ENCODE measurements around the gene CSTB.
"Not testable (repeated sequence)": the region's sequence is repeated elsewhere in the genome, so short reads cannot be mapped to it uniquely, and the experiment has no call there.

CSTB gene

GRCh38 chr21:43775795-43776430, at the start of gene CSTB:
Gene CSTB, minus strand, starts transcription at chr21:43776308. Its CDS starts 39 bp downstream, at chr21:43776269.
- TF ChIP-seq CTCF (IDR thresholded peaks at IDR 0.05; ENCODE audit: low read depth, low read length) = peak; percentile 13; the same call in 1 of the 2 replicates
- Histone ChIP-seq H3K36me3 (peaks cover 24% of the 10 kb centered on the region), H3K27ac (peak within 1 kb of the TSS; percentile 69), H3K4me3 (ENCODE audit: low read depth, low read length) (peak within 1 kb of the TSS; percentile 56), H3K9me3 (ENCODE audit: severe bottlenecking) (no peaks in the 10 kb centered on the region), H3K27me3 (ENCODE audit: insufficient read depth, low read depth, severe bottlenecking) (no peaks in the 10 kb centered on the region)
- DNase-seq = peak; percentile 95

GRCh38 chr21:43825242-43825935, 49.3 kb upstream of the CSTB start:
- Histone ChIP-seq H3K4me3 (ENCODE audit: low read depth, low read length) (no peak overlapping the region), H3K9me3 (ENCODE audit: severe bottlenecking) (peaks cover 8% of the 10 kb centered on the region), H3K27me3 (ENCODE audit: insufficient read depth, low read depth, severe bottlenecking) (no peaks in the 10 kb centered on the region), H3K27ac (no peak overlapping the region), H3K36me3 (no peaks in the 10 kb centered on the region)
- no peak for DNase-seq
- TF ChIP-seq CTCF (IDR thresholded peaks at IDR 0.05; ENCODE audit: low read depth, low read length) = no peak

- H3K27ac ChIP-seq = no peak overlapping the region
- DNase-seq = no peak
- TF ChIP-seq CTCF (IDR thresholded peaks at IDR 0.05; ENCODE audit: low read depth, low read length) = no peak
- H3K27me3 ChIP-seq (ENCODE audit: insufficient read depth, low read depth, severe bottlenecking) = no peaks in the 10 kb centered on the region
- no peak overlapping the region for H3K4me3 ChIP-seq (ENCODE audit: low read depth, low read length)
- no peaks in the 10 kb centered on the region for H3K36me3 ChIP-seq
- H3K9me3 ChIP-seq (ENCODE audit: severe bottlenecking) = peaks cover 8% of the 10 kb centered on the region
Measured at GRCh38 chr21:43824333-43825241, 48.5 kb upstream of the CSTB start.

GRCh38 chr21:43822741-43823140, 46.6 kb upstream of the CSTB start:
- DNase-seq; H3K9me3 ChIP-seq (ENCODE audit: severe bottlenecking); H3K4me3 ChIP-seq (ENCODE audit: low read depth, low read length); H3K36me3 ChIP-seq; H3K27me3 ChIP-seq (ENCODE audit: insufficient read depth, low read depth, severe bottlenecking); H3K27ac ChIP-seq: not testable (repeated sequence)

GRCh38 chr21:43822166-43822565, 46.1 kb upstream of the CSTB start:
- not testable (repeated sequence) for H3K4me3 ChIP-seq (ENCODE audit: low read depth, low read length); H3K36me3 ChIP-seq; H3K27ac ChIP-seq; H3K9me3 ChIP-seq (ENCODE audit: severe bottlenecking); H3K27me3 ChIP-seq (ENCODE audit: insufficient read depth, low read depth, severe bottlenecking); DNase-seq

- peaks cover 5% of the 10 kb centered on the region for H3K9me3 ChIP-seq (ENCODE audit: severe bottlenecking)
- H3K36me3 ChIP-seq = no peaks in the 10 kb centered on the region
- no peak overlapping the region for H3K4me3 ChIP-seq (ENCODE audit: low read depth, low read length)
- H3K27me3 ChIP-seq (ENCODE audit: insufficient read depth, low read depth, severe bottlenecking) = no peaks in the 10 kb centered on the region
- H3K27ac ChIP-seq = no peak overlapping the region
- no peak for TF ChIP-seq CTCF (IDR thresholded peaks at IDR 0.05; ENCODE audit: low read depth, low read length)
- no peak for DNase-seq
Measured at GRCh38 chr21:43820466-43820865, 44.4 kb upstream of the CSTB start.

All from WERI-Rb-1 (cell line).